ENCODE results near the gene DENND4A.

The DENND4A gene

GRCh38 chr15:65612949-65613744, 178.9 kb downstream of the DENND4A start:
- Histone ChIP-seq H3K9ac (ENCODE audit: insufficient read length) (no peak overlapping the region), H3K27ac (no peak overlapping the region)

GRCh38 chr15:65612616-65612946, 179.5 kb downstream of the DENND4A start:
- Histone ChIP-seq H3K27ac (no peak overlapping the region), H3K9ac (ENCODE audit: insufficient read length) (no peak overlapping the region), H3K9me3 (ENCODE audit: low read depth, low read length) (no peaks in the 10 kb centered on the region), H3K36me3 (ENCODE audit: insufficient read depth, low read length) (no peaks in the 10 kb centered on the region), H3K4me3 (no peak overlapping the region)
- DNase-seq (ENCODE audit: low read depth, low spot score) = no peak
- TF ChIP-seq FOXP2 (optimal IDR thresholded peaks at IDR 0.05; ENCODE audit: control extremely low read depth, extremely low read length, insufficient read depth) (no peak), POLR2AphosphoS5 (IDR thresholded peaks at IDR 0.05; ENCODE audit: borderline replicate concordance, low read depth, low read length) (no peak), EZH2 (IDR thresholded peaks at IDR 0.05) (no peak)

More at GRCh38 chr15:65612949-65613744, 178.9 kb downstream of the DENND4A start:
- Histone ChIP-seq H3K9me3 (ENCODE audit: low read depth, low read length) (no peaks in the 10 kb centered on the region), H3K4me3 (no peak overlapping the region), H3K36me3 (ENCODE audit: insufficient read depth, low read length) (no peaks in the 10 kb centered on the region)
- TF ChIP-seq EZH2 (IDR thresholded peaks at IDR 0.05) (no peak), FOXP2 (optimal IDR thresholded peaks at IDR 0.05; ENCODE audit: control extremely low read depth, extremely low read length, insufficient read depth) (no peak), POLR2AphosphoS5 (IDR thresholded peaks at IDR 0.05; ENCODE audit: borderline replicate concordance, low read depth, low read length) (no peak)
- DNase-seq (ENCODE audit: low read depth, low spot score) = no peak

GRCh38 chr15:65611888-65612615, 180.0 kb downstream of the DENND4A start:
- no peaks in the 10 kb centered on the region for H3K9me3 ChIP-seq (ENCODE audit: low read depth, low read length)
- TF ChIP-seq EZH2 (IDR thresholded peaks at IDR 0.05) (no peak), POLR2AphosphoS5 (IDR thresholded peaks at IDR 0.05; ENCODE audit: borderline replicate concordance, low read depth, low read length) (no peak), FOXP2 (optimal IDR thresholded peaks at IDR 0.05; ENCODE audit: control extremely low read depth, extremely low read length, insufficient read depth) (no peak)
- no peaks in the 10 kb centered on the region for H3K36me3 ChIP-seq (ENCODE audit: insufficient read depth, low read length)
- H3K9ac ChIP-seq (ENCODE audit: insufficient read length) = peak overlapping the region; percentile 96
- peak overlapping the region; percentile 94 for H3K4me3 ChIP-seq
- H3K27ac ChIP-seq = no peak overlapping the region
- DNase-seq (ENCODE audit: low read depth, low spot score) = no peak

- no peaks in the 10 kb centered on the region for H3K9me3 ChIP-seq (ENCODE audit: low read depth, low read length)
- H3K27ac ChIP-seq = peak within 1 kb of the TSS; percentile 78
- peak; percentile 66 for DNase-seq (ENCODE audit: low read depth, low spot score)
- no peaks in the 10 kb centered on the region for H3K36me3 ChIP-seq (ENCODE audit: insufficient read depth, low read length)
- peak within 1 kb of the TSS; percentile 94 for H3K4me3 ChIP-seq
- H3K9ac ChIP-seq (ENCODE audit: insufficient read length) = peak within 1 kb of the TSS; percentile 97
- TF ChIP-seq EZH2 (IDR thresholded peaks at IDR 0.05) (no peak), POLR2AphosphoS5 (IDR thresholded peaks at IDR 0.05; ENCODE audit: borderline replicate concordance, low read depth, low read length) (peak; percentile 84)
Measured at GRCh38 chr15:65610871-65611718, 181.0 kb downstream of the DENND4A start, which contains the start of gene INTS14. INTS14 (minus strand) TSS chr15:65611131; CDS start chr15:65607380, 3,751 bp downstream.
